HG02970 (cell line): Measurements from ENCODE around the gene TRIM2.
"Not testable (repeated sequence)": the region's sequence is repeated elsewhere in the genome, so short reads cannot be mapped to it uniquely, and the experiment has no call there.

Experiments
- ATAC-seq: cut with Tn5 transposase; IDR thresholded peaks from one replicate; pipeline ENCODE4 v1.9.1; 2021; ENCODE audit warnings: mild to moderate bottlenecking, moderate library complexity, moderate number of reproducible peaks; ENCODE audit not compliant: unreplicated experiment, low FRiP score

The TRIM2 gene

GRCh38 chr4:153186046-153186728 lies 18.1 kb upstream of the TRIM2 start:
- ATAC-seq = no peak

- no peak for ATAC-seq
These were observed 15.0 kb upstream of the TRIM2 start for GRCh38 chr4:153189016-153189801.

GRCh38 chr4:153191795-153192363 lies 12.4 kb upstream of the TRIM2 start:
- ATAC-seq = no peak

GRCh38 chr4:153197301-153197700 lies 6.9 kb upstream of the TRIM2 start:
- ATAC-seq = no peak

- no peak for ATAC-seq
These were observed 5.5 kb upstream of the TRIM2 start for GRCh38 chr4:153198719-153199118.

GRCh38 chr4:153203746-153204145 lies 497 bp upstream of the TRIM2 start:
- ATAC-seq = not testable (repeated sequence)

GRCh38 chr4:153204728-153205648 lies 745 bp downstream of the TRIM2 start:
- ATAC-seq = no peak

- no peak for ATAC-seq
These were observed 1.5 kb downstream of the TRIM2 start for GRCh38 chr4:153205757-153206156.

- no peak for ATAC-seq
These were observed 2.3 kb downstream of the TRIM2 start for GRCh38 chr4:153206534-153206933.

- no peak for ATAC-seq
These were observed 2.8 kb downstream of the TRIM2 start for GRCh38 chr4:153207027-153207426.

GRCh38 chr4:153207567-153207966 lies 3.3 kb downstream of the TRIM2 start:
- ATAC-seq = no peak

GRCh38 chr4:153209410-153209809 lies 5.2 kb downstream of the TRIM2 start:
- ATAC-seq = no peak

- no peak for ATAC-seq
These were observed 6.5 kb downstream of the TRIM2 start for GRCh38 chr4:153210727-153211126.

GRCh38 chr4:153211986-153212728 lies 7.9 kb downstream of the TRIM2 start:
- no peak for ATAC-seq

GRCh38 chr4:153212736-153213135 lies 8.5 kb downstream of the TRIM2 start:
- ATAC-seq = no peak

- no peak for ATAC-seq
These were observed 11.7 kb downstream of the TRIM2 start for GRCh38 chr4:153215921-153216320.

- no peak for ATAC-seq
These were observed 12.3 kb downstream of the TRIM2 start for GRCh38 chr4:153216546-153216945.

- no peak for ATAC-seq
These were observed 13.2 kb downstream of the TRIM2 start for GRCh38 chr4:153217440-153217839.

- no peak for ATAC-seq
These were observed 14.7 kb downstream of the TRIM2 start for GRCh38 chr4:153218961-153219360.
